Muscle layer of duodenum (tissue), 2 donors: Measurements from ENCODE around the gene TBL1XR1.
"Not testable (repeated sequence)": the region's sequence is repeated elsewhere in the genome, so short reads cannot be mapped to it uniquely, and the experiment has no call there.

Experiments
- H3K27ac ChIP-seq: one replicate; pipeline ENCODE4 v1.7.0; 2013; ENCODE audit warnings: mild to moderate bottlenecking, low read length
- H3K27me3 ChIP-seq: one replicate; pipeline ENCODE4 v1.7.0; 2013; ENCODE audit warnings: low read depth, mild to moderate bottlenecking, control low read depth, low read length
- H3K36me3 ChIP-seq, 2 donors: one replicate each; pipeline ENCODE4 v1.7.0; 2013; ENCODE audit warnings: low read length in 2 of 2, control low read depth in 1 of 2, mild to moderate bottlenecking in 1 of 2; ENCODE audit not compliant: insufficient read depth in 2 of 2, control insufficient read depth in 1 of 2
- H3K4me1 ChIP-seq, 2 donors: one replicate each; pipeline ENCODE4 v1.7.0; 2013; ENCODE audit warnings: low read length in 2 of 2, mild to moderate bottlenecking in 2 of 2, control low read depth in 1 of 2, moderate library complexity in 1 of 2; ENCODE audit not compliant: insufficient read depth in 2 of 2, control insufficient read depth in 1 of 2
- H3K4me3 ChIP-seq, 2 donors: one replicate each; pipeline ENCODE4 v1.7.0; 2013; ENCODE audit warnings: low read length in 2 of 2, low read depth in 1 of 2, mild to moderate bottlenecking in 1 of 2
- H3K9me3 ChIP-seq, 2 donors: one replicate each; pipeline ENCODE4 v1.7.0; 2013; ENCODE audit warnings: low read length in 2 of 2, control low read depth in 1 of 2, mild to moderate bottlenecking in 1 of 2; ENCODE audit not compliant: control insufficient read depth in 1 of 2
- donor health status: healthy.

TBL1XR1 gene

DNA sequence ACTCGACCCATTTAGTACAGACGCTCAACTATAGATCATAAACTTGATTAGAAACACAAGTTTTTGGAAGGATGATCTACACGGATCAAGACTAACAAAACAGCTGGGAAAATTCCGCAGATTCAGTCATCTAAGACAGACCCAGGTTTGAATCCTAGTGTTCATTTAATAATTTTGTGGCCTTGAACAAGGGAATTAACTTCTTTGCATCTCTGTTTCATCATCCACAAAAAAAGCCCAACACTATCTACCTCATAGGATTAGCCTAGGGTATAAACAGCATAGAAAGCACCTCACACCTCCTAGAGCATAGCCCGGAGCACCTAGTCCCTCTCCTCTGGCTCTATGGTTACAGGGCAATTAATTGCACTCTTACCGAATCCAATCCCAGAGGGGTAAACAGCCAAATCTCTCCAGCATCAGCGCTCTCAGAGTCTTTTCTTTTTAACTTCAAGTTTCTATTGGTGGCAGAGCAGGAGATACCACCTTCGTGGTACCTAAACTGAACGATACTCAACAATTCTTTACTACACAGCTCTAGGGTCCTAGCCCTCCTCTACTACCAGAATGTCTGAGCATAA lies 3.5 kb downstream of the TBL1XR1 start:
- H3K27ac ChIP-seq, result no peak overlapping the region
- peaks cover 23 to 30% of the 10 kb centered on the region in 2 donors for H3K4me1 ChIP-seq
- peak overlapping the region in 1 of 2 donors; percentile 86 for H3K4me3 ChIP-seq
- H3K36me3 ChIP-seq, result no peaks in the 10 kb centered on the region
- no peaks in the 10 kb centered on the region for H3K27me3 ChIP-seq
- H3K9me3 ChIP-seq, result no peaks in the 10 kb centered on the region

DNA sequence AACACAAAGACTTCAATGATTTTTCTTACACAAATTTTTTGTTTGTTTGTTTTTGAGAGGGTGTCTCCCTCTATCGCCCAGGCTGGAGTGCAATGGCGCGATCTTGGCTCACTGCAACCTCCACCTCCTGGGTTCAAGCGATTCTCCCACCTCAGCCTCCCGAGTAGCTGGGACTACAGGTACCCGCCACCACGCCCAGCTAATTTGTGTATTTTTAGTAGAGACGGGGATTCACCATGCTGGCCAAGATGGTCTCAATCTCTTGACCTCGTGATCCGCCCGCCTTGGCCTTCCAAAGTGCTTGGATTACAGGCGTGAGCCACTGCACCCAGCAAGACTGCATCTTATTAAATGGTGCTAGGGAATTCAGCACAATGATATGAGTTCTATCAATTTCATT lies 4.0 kb downstream of the TBL1XR1 start:
- H3K36me3 ChIP-seq, H3K27me3 ChIP-seq, H3K9me3 ChIP-seq, H3K4me3 ChIP-seq, H3K27ac ChIP-seq: not testable (repeated sequence)
- H3K4me1 ChIP-seq, result peaks cover 18 to 30% of the 10 kb centered on the region in 2 donors

DNA sequence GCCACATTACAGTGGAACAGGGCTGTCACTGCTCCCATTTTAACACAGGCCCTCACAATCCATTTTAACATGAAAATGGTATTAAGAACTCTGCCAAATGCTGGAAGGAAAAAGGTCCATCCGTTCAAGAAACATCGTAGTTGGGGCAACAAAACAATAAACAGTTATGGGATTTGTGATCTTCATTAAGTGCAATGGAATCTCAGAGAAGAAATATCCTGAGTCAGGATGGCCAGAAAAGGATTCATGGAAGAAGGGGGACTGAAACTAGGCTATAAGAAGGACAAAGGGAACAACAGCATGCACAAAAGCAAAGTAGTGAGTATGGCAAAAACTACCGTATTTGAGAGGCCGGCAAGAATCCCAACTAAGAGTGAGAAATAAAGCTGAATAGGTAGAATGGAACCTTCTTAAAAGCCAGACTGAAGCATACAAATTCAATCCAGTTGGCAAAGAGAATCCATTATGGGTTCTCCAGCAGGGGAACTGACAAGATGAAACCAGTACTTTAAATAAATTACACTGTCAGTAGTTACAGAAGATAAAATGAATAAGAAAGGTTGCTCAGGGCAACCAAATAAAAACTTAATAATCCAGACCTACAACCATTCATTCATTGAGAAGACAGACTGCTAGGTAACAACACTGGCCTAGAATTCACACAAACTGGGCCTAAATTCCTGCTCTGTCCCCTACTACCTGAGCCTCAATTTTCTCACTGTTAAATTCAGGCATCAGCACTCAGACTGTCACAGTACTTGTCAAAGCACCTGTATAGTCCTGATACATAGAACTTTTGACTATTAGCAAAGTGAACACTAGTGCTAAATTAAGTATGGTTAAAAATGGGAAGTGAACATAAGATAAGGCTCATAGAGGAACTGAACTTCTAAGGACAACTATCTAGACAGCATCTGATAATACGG lies 6.3 kb downstream of the TBL1XR1 start:
- Histone ChIP-seq H3K36me3 (no peaks in the 10 kb centered on the region), H3K27me3 (no peaks in the 10 kb centered on the region), H3K4me3 (no peak overlapping the region), H3K9me3 (no peaks in the 10 kb centered on the region), H3K27ac (peak overlapping the region; percentile 66), H3K4me1 (peaks cover 19 to 32% of the 10 kb centered on the region in 2 donors)

DNA sequence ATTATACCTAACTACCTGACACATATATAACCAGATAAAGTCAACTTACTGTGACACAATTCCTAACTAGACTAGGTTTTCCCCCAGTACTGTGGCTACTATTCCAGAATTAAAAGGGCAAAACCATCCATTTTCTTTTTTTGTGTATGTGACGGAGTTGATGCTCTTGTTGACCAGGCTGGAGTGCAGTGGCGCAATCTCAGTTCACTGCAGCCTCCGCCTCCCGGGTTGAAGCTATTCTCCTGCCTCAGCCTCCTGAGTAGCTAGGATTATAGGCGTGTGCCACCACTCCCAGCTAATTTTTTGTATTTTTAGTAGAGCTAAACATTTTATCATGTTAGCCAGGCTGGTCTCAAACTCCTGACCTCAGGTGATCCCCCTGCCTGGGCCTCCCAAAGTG lies 7.1 kb downstream of the TBL1XR1 start:
- not testable (repeated sequence) for H3K27me3 ChIP-seq, H3K36me3 ChIP-seq, H3K4me3 ChIP-seq, H3K9me3 ChIP-seq
- Histone ChIP-seq H3K27ac (peak overlapping the region; percentile 66), H3K4me1 (peaks cover 19 to 33% of the 10 kb centered on the region in 2 donors)

DNA sequence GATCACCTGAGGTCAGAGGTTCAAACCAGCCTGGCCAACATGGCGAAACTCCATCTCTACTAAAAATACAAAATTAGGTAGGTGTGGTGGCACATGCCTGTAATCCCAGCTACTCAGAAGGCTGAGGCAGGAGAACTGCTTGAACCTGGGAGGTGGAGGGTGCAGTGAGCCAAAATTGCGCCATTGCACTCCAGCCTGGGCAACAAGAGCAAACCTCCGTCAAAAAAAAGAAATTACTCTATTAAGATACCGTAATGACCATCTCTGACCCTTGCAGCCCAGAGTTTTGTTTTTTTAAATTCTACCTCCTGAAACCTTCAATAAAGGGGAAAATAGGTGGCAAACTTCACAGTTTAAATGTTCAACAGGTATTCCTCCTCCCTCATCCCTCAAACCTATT lies 9.0 kb downstream of the TBL1XR1 start:
- H3K27ac ChIP-seq, result not testable (repeated sequence)

GRCh38 chr3:177186306-177186705 lies 11.0 kb downstream of the TBL1XR1 start:
- H3K9me3 ChIP-seq, result no peaks in the 10 kb centered on the region
- H3K4me1 ChIP-seq, result peaks cover 13 to 29% of the 10 kb centered on the region in 2 donors
- no peak overlapping the region for H3K27ac ChIP-seq
- H3K4me3 ChIP-seq, result no peak overlapping the region
- no peaks in the 10 kb centered on the region for H3K27me3 ChIP-seq
- H3K36me3 ChIP-seq, result no peaks in the 10 kb centered on the region

More for the DNA sequence above, 9.0 kb downstream of the TBL1XR1 start:
- H3K27me3 ChIP-seq, H3K9me3 ChIP-seq, H3K36me3 ChIP-seq, H3K4me3 ChIP-seq: not testable (repeated sequence)
- peaks cover 12 to 33% of the 10 kb centered on the region in 2 donors for H3K4me1 ChIP-seq

GRCh38 chr3:177185035-177185574 lies 12.2 kb downstream of the TBL1XR1 start:
- Histone ChIP-seq H3K36me3 (no peaks in the 10 kb centered on the region), H3K9me3 (no peaks in the 10 kb centered on the region), H3K27ac (no peak overlapping the region), H3K4me1 (peaks cover 9 to 18% of the 10 kb centered on the region in 2 donors), H3K4me3 (no peak overlapping the region), H3K27me3 (no peaks in the 10 kb centered on the region)

DNA sequence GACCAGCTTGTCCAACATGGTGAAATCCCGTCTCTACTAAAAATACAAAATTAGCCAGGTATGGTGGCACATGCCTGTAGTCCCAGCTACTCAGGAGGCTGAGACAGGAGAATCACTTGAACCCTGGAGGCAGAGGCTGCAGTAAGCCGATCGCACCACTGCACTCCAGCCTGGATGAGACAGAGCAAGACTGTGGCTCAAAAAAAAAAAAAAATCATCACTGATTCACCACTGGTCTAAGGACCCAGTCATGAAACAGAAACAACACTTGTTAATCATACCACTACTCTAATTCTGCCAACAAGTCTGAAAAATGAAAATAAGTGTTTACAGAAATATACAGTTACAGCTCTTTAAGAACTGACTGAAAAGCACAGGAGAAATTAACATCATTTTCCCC lies 12.7 kb downstream of the TBL1XR1 start:
- H3K4me1 ChIP-seq, result peaks cover 9 to 17% of the 10 kb centered on the region in 2 donors
- H3K36me3 ChIP-seq, H3K4me3 ChIP-seq, H3K27me3 ChIP-seq, H3K27ac ChIP-seq, H3K9me3 ChIP-seq: not testable (repeated sequence)

GRCh38 chr3:177182352-177182751 lies 14.9 kb downstream of the TBL1XR1 start:
- Histone ChIP-seq H3K9me3 (no peaks in the 10 kb centered on the region), H3K27ac (no peak overlapping the region), H3K4me3 (no peak overlapping the region), H3K27me3 (no peaks in the 10 kb centered on the region), H3K4me1 (peaks cover 9 to 17% of the 10 kb centered on the region in 2 donors), H3K36me3 (no peaks in the 10 kb centered on the region)

- no peaks in the 10 kb centered on the region for H3K9me3 ChIP-seq
- no peaks in the 10 kb centered on the region for H3K27me3 ChIP-seq
- no peaks in the 10 kb centered on the region for H3K36me3 ChIP-seq
- H3K4me3 ChIP-seq, result no peak overlapping the region
- no peak overlapping the region for H3K27ac ChIP-seq
- peaks cover 7 to 17% of the 10 kb centered on the region in 2 donors for H3K4me1 ChIP-seq
Measured at GRCh38 chr3:177181418-177181817, 15.9 kb downstream of the TBL1XR1 start.

DNA sequence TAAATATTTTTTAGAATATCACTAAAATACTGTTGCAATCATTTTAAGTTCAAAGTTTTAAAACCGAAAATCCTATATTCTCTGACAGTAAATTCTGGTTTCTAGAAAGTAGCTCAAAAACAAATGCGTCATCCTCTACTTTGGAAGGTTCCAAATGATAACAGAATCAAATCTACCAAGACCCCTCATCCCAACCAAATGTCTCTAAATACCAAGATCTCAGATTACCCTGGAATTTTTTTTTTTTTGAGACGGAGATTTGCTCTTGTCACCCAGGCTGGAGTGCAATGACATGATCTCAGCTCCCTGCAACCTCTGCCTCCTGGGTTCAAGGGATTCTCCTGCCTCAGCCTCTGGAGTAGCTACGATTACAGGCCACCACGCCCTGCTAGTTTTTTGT lies 16.8 kb downstream of the TBL1XR1 start:
- H3K36me3 ChIP-seq, result no peaks in the 10 kb centered on the region
- H3K9me3 ChIP-seq, result no peaks in the 10 kb centered on the region
- H3K27ac ChIP-seq, result no peak overlapping the region
- H3K4me1 ChIP-seq, result peaks cover 5 to 13% of the 10 kb centered on the region in 2 donors
- no peak overlapping the region for H3K4me3 ChIP-seq
- H3K27me3 ChIP-seq, result no peaks in the 10 kb centered on the region
